Right lobe of liver (tissue), 6 donors: Measurements from ENCODE around the gene TRIL. TPM values are rescaled to one million over a fixed set of nuclear protein-coding genes. Genes with fewer than 3 reads are reported as not detected.
A peak's percentile ranks its signal among the peaks of the same experiment; 100 is the strongest.

Experiments used
- ATAC-seq, 4 donors: fragments of 200-7000 bp; cut with Tn5 transposase; one replicate each; pipeline ENCODE4 v1.9.1; 2020; ENCODE audit warnings: mild to moderate bottlenecking in 4 of 4, moderate library complexity in 4 of 4
- DNase-seq, 3 donors: peaks; one replicate each; pipeline ENCODE4 v3.0.0-alpha.2; 2020
- H3K27ac ChIP-seq, 3 donors: fragments of 200-600 bp; one replicate each; pipeline ENCODE4 v1.8.0; 2022
- H3K27me3 ChIP-seq, 2 donors: fragments of 200-600 bp; one replicate each; pipeline ENCODE4 v1.8.0; 2022
- H3K36me3 ChIP-seq, 4 donors: fragments of 200-600 bp; sonication (generic) in 1 of 4; one replicate each; pipeline versions ENCODE4 v1.5.1 to v1.8.0; 2017 to 2022; ENCODE audit warnings: control low read depth in 1 of 4
- H3K4me1 ChIP-seq, 4 donors: fragments of 200-600 bp; sonication (generic) in 1 of 4; one replicate each; pipeline versions ENCODE4 v1.5.1 to v1.8.0; 2017 to 2022; ENCODE audit warnings: control low read depth in 1 of 4
- H3K4me3 ChIP-seq, 3 donors: fragments of 200-600 bp; one replicate each; pipeline ENCODE4 v1.8.0; 2022
- H3K9me3 ChIP-seq, 4 donors: fragments of 200-600 bp; sonication (generic) in 1 of 4; one replicate each; pipeline versions ENCODE4 v1.5.1 to v1.8.0; 2017 to 2022; ENCODE audit warnings: control low read depth in 1 of 4
- CTCF ChIP-seq, 4 donors: fragments of 200-600 bp in 3 of 4; fragments of 450-650 bp in 1 of 4; IDR thresholded peaks; one replicate each; pipeline versions ENCODE4 v1.5.1 to v1.8.0; 2016 to 2022; ENCODE audit warnings: antibody characterized with exemption in 4 of 4, mild to moderate bottlenecking in 2 of 4
- POLR2A ChIP-seq: fragments of 450-650 bp; IDR thresholded peaks from one replicate; pipeline ENCODE4 v1.6.1; 2017; ENCODE audit warnings: antibody characterized with exemption, mild to moderate bottlenecking
- WGBS: methylation state at CpG from one replicate; pipeline ENCODE4 v1.1.6; 2018; ENCODE audit warnings: low coverage, low lambda C conversion rate; ENCODE audit not compliant: insufficient coverage; ENCODE audit errors: missing lambda C conversion rate; 5-methylcytosine and 5-hydroxymethylcytosine counted together
- intact Hi-C, 2 donors: fragments of 100-400 bp; cut with DNase I; formaldehyde crosslinking; loops; one replicate each; pipeline versions ENCODE4 v1.11.2 to v1.14.1; 2022
- total RNA-seq, 6 experiments: library from RNA; depleted of rRNA in 2 of 6; stranded (reverse); fragments of >200 nt in 2 of 6; fragmentation: NEBNext Ultra II Directional in 3 of 6; extraction: Animal tissue kit (Norgen Biotek cat#: 25700) in 3 of 6; gene quantifications; one replicate each; pipeline versions ENCODE4 v1.1.0 to v1.2.4, GENCODE V29; 2016 to 2023
- donor health status: DM: no; HTN: yes; CAD: no.
- donor health status: DM: no; HTN: no; CAD: no.
- donor health status: DM: no; HTN: no; CAD: no.
- donor health status: DM: no; HTN: yes; CAD: no.
- donor health status: DM: no; HTN: yes; CAD: no.

The TRIL gene
- total RNA-seq, 6 experiments from 2014 or later, result 0.12 to 0.29 (median 0.21) TPM

- no peak overlapping the region for H3K4me3 ChIP-seq
- intact Hi-C loops, result no loop called here
- H3K36me3 ChIP-seq, result no peaks in the 10 kb centered on the region
- no peaks in the 10 kb centered on the region for H3K4me1 ChIP-seq
- H3K27ac ChIP-seq, result no peak overlapping the region
- TF ChIP-seq POLR2A, result no peak
- no peak for TF ChIP-seq CTCF (IDR thresholded peaks at IDR 0.05)
- no peaks in the 10 kb centered on the region for H3K27me3 ChIP-seq
- DNase-seq (no peak), ATAC-seq (peak in 3 of 4 donors; percentile 44 to 70 (median 61))
- no peaks in the 10 kb centered on the region for H3K9me3 ChIP-seq
- WGBS, result 23% methylated on average over 2 of the region's 2 CpGs
Observed at GRCh38 chr7:28986765-28987110, 28.6 kb upstream of the TRIL start.

DNA sequence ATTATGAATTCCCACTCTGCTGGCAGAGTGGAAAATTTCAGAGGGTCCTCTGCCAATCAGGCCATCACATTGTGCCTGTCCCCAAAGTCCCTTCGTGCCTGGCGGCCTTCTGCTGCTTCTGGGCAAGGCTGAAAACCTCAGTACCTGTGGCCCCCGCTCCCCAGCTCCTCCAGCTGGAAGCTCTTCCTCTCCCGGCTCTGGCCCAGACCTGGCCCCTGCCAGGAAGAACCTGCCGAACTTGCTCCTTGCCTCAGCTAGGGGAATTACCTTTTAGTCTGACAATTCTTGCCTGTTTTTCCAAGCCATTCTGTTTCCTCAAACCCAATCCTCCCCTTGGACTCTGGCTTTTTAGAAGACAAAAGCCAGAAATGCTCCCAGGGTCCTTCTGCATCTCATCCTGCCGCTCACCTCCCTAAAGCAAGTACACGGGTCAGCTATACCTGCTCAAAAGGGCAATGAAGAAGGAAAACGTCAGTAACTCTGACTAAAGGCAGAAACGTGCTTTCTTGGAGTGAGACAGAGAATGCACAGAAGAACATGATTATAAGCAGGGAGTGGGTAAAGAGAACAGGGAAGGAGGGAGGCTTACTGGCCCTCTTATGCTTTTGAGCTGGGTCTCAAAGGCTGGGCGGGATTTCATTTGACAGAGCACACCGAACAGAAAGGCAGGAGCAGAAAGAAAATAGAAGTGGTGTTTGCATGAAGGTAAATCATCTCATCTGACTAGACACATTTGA lies 28.1 kb upstream of the TRIL start:
- WGBS, result 69% methylated on average over 7 of the region's 11 CpGs
- no peak for ATAC-seq
- Histone ChIP-seq H3K27ac (no peak overlapping the region), H3K4me1 (no peaks in the 10 kb centered on the region), H3K9me3 (no peaks in the 10 kb centered on the region), H3K36me3 (no peaks in the 10 kb centered on the region), H3K4me3 (no peak overlapping the region), H3K27me3 (no peaks in the 10 kb centered on the region)
- intact Hi-C loops, result no loop called here
- DNase-seq, result no peak
- TF ChIP-seq POLR2A (no peak), CTCF (IDR thresholded peaks at IDR 0.05) (no peak)

GRCh38 chr7:28984631-28985030 lies 26.5 kb upstream of the TRIL start:
- peak in 2 of 4 donors; percentile 50 to 53 for ATAC-seq
- Histone ChIP-seq H3K27ac (no peak overlapping the region), H3K4me1 (no peaks in the 10 kb centered on the region), H3K27me3 (no peaks in the 10 kb centered on the region), H3K36me3 (no peaks in the 10 kb centered on the region), H3K4me3 (no peak overlapping the region), H3K9me3 (no peaks in the 10 kb centered on the region)
- no peak for DNase-seq
- 48% methylated on average over 4 of the region's 4 CpGs for WGBS
- TF ChIP-seq POLR2A (no peak), CTCF (IDR thresholded peaks at IDR 0.05) (no peak)
- intact Hi-C loops, result no loop called here

DNA sequence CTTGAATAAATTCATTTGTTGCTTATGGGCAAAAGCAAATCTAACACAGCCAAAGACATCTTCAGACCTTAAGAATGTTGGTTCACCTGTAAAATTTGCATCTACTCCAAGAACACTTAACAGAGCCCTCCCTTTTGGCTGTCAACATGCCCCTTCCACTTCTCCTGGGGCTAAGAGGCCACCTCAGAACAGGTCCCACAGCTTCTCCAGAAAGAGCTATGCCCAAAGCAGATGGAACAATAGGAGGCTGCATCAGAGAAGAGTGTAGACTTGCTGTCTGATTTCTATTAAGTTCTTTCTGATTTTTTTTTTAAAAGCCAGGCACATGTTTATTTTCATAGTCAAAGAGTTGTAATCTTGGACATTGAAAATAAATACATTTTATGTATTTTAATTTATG lies 26.1 kb upstream of the TRIL start:
- Histone ChIP-seq H3K4me3 (no peak overlapping the region), H3K27me3 (no peaks in the 10 kb centered on the region), H3K4me1 (no peaks in the 10 kb centered on the region), H3K36me3 (no peaks in the 10 kb centered on the region), H3K27ac (no peak overlapping the region), H3K9me3 (no peaks in the 10 kb centered on the region)
- ATAC-seq (no peak), DNase-seq (no peak)
- intact Hi-C loops, result no loop called here
- no peak for TF ChIP-seq CTCF (IDR thresholded peaks at IDR 0.05)
- TF ChIP-seq POLR2A, result no peak
